Stimulated activated CD4-positive, alpha-beta T cell treated with anti-CD3 and anti-CD28 coated beads, TNF-alpha, amount 100 ng/mL, for 24 hours (primary cell): Measurements from ENCODE around the gene PDE7B.

ENCODE experiments used
- DNase-seq, 3 experiments: peaks; one replicate each; pipeline ENCODE4 v3.0.0-alpha.2; 2020; ENCODE audit warnings: low read depth in 3 of 3

Gene PDE7B

GRCh38 chr6:135888818-135889217 is 37.3 kb downstream of the PDE7B start:
- DNase-seq = no peak

- no peak for DNase-seq
Measured at GRCh38 chr6:135890876-135891275, 39.4 kb downstream of the PDE7B start.

GRCh38 chr6:135891710-135892109 is 40.2 kb downstream of the PDE7B start:
- DNase-seq = no peak

- DNase-seq = no peak
Measured at GRCh38 chr6:135895231-135895911, 43.9 kb downstream of the PDE7B start.

- no peak for DNase-seq
Measured at GRCh38 chr6:135897087-135897486, 45.6 kb downstream of the PDE7B start.

- DNase-seq = peak in 1 of 3 experiments; percentile 12
Measured at GRCh38 chr6:135901774-135902524, 50.4 kb downstream of the PDE7B start.

GRCh38 chr6:135902756-135903331 is 51.3 kb downstream of the PDE7B start:
- DNase-seq = no peak

GRCh38 chr6:135904666-135905065 is 53.2 kb downstream of the PDE7B start:
- no peak for DNase-seq

- DNase-seq = no peak
Measured at GRCh38 chr6:135905604-135906300, 54.3 kb downstream of the PDE7B start.

- no peak for DNase-seq
Measured at GRCh38 chr6:135906542-135906941, 55.0 kb downstream of the PDE7B start.

- no peak for DNase-seq
Measured at GRCh38 chr6:135906972-135907465, 55.5 kb downstream of the PDE7B start.

- DNase-seq = peak; percentile 11 to 54 (median 13)
Measured at GRCh38 chr6:135909737-135910387, 58.4 kb downstream of the PDE7B start.

GRCh38 chr6:135910790-135911618 is 59.5 kb downstream of the PDE7B start:
- DNase-seq = no peak

- DNase-seq = no peak
Measured at GRCh38 chr6:135913785-135914184, 62.3 kb downstream of the PDE7B start.

GRCh38 chr6:135919026-135919425 is 67.5 kb downstream of the PDE7B start:
- no peak for DNase-seq

GRCh38 chr6:135920689-135921088 is 69.2 kb downstream of the PDE7B start:
- no peak for DNase-seq

GRCh38 chr6:135921188-135921587 is 69.7 kb downstream of the PDE7B start:
- no peak for DNase-seq

GRCh38 chr6:135922174-135922573 is 70.7 kb downstream of the PDE7B start:
- DNase-seq = no peak

- no peak for DNase-seq
Measured at GRCh38 chr6:135922746-135923145, 71.2 kb downstream of the PDE7B start.

GRCh38 chr6:135932651-135933050 is 81.2 kb downstream of the PDE7B start:
- no peak for DNase-seq
